GM18858 (cell line): Measurements from ENCODE around the gene LGALS8.
A peak's percentile ranks its signal among the peaks of the same experiment; 100 is the strongest.

Experiments used
- ATAC-seq: cut with Tn5 transposase; IDR thresholded peaks from one replicate; pipeline ENCODE4 v1.9.1; 2021; ENCODE audit not compliant: unreplicated experiment

LGALS8 gene

DNA sequence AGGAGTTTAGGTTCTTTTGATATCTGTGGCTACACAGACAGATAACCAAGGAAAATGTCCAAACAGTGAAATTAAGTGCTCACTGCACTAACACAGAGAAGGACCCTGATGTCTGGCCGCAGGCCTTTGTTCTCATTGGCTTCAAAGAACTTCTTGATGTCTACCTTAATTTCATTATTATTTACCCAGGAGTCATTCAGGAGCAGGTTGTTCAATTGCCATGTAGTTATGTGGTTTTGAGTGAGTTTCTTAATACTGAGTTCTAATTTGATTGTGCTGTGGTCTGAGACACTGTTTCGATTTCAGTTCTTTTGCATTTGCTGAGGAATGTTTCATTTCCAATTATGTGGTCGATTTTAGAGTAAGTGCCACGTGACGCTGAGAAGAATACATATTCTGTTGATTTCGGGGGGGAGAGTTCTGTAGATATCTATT is 15.2 kb upstream of the LGALS8 start:
- ATAC-seq = no peak

DNA sequence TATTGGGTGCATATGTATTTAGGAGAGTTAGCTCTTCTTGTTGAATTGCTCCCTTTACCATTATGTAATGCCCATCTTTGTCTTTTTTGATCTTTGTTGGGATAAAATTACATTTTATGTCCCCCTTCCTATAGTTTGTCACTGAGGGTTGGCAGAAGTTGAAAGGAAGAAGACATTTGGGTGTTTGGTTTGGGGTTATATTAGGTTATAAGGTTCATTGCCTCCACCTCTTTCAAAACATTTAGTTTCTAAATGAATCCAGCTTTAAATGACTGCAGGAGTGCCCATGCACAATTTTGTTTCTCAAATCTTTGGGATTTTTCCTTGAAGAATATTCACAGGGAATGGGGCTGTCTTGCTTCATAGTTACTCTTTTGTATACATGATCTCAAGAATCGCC is 14.6 kb upstream of the LGALS8 start:
- ATAC-seq = no peak

DNA sequence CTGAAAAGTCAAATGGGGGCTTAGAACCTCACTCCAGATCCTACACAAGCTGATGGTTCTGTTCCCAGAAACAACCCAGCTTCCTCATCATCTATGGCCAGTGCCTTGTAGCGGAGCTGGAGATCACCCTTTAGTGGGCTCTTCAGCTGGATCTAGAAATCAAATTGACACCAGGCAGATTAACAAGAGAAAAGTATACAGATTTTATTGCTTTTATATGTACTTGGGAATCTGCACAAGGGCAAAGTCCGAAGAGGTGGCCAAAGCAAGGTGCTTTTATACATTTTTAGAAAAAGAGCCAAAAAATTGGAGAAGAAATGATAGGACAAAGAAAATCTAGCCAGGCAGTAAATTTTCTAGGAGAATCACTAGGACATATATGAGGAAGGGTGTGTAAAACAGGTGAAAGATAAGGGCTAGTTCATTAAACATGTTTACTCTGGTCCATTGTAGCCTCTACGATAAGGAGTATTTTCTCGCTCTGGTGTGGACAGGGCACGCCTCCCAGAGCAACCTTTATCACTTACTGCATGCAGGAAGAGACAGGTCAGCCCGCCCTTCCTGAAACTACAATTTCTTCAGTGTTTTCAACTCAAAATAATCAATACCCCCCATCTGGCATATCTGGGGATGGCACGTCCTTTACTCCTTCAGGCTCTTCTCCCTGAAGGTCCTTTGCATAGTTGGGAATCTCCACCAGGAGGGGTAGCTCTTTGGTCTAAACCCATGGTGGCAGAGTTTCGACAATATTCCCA is 14.0 kb upstream of the LGALS8 start:
- ATAC-seq = no peak

DNA sequence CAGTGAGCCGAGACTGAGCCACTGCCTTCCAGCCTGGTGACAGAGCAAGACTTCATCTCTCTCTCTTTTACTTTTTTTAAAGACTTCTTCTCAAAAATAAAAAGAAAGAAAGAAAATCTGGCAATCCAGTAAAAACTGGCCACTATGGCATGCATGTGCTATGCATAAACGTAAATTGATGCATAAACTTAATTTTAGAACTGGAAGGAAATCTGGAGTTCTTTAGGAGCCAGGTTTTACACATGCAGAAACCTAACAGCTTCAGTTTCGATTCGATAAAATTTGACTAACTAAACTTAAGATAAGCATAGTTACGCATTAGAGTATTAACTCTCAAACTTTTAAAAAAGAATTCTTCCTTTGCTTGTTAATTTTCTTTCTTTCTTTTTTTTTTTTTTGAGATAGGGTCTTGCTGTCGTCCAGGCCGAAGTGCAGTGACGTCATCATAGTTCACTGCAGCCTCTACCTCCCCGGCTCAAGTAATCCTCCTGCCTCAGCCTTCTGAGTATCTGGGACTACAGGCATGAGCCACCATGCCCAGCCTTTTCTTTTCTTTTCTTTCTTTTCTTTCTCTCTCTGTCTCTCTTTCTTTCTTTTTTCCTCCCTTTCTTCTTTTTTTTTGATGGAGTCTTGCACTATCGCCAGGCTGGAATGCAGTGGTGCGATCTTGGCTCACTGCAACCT is 11.9 kb upstream of the LGALS8 start:
- ATAC-seq = no peak

DNA sequence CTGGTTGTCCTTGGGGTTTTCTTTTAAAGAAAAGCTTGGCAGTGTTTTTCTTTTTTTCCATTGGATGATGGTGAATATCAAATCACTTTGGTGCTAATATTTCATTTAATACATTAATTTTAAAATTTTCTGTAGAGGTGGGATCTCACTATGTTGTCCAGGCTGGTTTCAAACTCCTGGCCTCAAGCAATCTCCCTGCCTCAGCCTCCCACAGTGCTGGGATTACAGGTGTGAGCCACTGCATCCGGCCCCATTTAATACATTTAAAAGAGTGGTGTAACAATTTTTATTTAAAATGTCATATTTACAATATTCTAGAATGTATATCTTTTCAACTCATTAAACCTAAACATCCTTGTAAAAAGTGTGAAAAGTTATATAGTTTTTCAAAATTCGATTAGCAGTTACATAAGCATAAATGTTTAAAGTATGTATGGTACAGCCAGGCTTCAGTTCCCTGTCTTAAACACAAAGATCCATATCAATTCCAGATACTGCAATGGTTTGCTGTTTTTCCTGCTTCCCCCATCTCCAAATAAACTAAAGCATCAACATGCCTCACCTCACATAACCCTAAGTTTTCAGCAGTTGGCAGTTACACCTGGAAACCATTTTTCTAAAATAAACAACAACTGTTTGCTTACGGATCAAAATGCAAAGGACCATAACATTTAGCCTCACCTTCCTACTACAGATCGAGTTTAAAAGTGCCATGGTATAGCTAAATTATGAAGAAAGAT is 8.9 kb upstream of the LGALS8 start:
- no peak for ATAC-seq

DNA sequence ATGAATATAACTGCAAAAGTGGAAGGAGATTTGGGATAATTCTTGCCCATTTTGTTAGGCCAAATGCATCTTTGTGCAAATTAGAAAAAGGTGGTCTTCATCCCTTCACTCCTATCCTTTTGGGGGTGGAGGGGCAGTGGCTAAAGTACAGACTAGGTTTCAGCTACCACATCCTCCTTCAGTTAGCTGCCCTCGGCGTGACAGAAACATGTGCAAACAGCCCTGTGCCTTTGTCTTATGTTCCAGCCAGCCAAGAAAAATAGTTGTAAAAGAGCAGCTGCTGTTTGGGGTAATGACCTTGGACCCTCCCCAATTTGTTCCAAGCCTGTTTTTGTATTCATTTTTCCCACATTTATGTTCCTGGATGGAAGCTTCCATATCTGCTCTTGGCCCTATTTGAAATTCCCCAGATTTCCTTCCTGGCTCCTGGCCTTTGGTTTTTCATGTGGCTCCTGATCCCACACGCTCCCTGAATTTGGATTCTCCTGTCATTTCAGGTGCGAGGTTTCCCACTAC is 8.3 kb upstream of the LGALS8 start:
- ATAC-seq = no peak

DNA sequence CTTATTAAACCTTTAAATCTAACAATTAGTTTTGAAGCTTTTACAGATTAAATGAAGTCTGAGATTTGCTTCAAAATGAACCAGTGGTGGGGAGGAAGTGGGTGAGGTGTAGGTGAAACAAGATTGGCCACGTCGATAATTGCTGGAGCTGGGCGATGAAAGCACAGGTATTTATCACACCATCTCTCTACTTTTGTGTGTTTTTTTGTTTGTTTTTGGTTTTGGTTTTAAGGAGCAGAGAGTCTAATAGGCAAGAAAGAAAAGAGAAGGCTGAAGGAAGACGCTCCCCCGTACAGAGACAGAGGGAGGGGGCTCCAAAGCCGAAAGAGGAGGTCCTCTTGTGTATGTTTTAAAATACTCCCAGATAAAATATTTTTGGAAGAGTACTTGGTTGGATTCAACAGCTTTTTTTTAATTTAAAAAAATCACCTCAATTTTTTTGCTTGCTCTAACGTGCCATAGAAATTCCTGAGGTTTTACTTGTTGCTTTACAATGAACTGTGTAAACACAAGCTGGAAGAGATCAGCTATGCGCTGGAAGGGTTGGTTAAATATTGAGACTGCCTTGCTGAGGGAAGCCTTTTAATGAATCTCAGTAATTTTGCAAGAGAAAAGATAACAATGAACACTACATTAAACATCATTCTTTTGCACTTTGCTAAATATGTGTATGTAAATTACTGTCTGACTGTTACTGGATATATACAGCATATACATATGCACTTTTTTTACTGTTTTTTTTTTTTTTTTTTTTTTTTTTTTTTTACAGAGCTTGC is 6.7 kb upstream of the LGALS8 start:
- ATAC-seq = no peak

DNA sequence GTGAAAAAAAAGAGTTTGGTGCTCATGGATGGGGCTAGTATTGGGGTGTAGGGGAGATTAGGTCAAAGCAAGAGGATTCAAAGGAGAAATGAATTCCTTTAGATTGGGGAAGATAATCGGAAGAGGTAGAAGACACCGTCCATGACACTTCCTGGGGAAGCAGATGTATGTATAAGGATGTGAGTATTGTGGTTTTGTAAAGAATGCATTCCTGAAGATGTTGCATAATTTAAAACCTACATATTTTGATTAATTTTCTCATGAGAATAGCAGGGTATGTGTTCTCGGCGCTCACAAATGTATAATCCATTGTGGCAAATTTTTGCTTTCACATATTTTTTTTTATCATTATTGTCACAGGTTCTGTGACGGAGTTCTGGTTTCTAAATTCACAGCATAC is 5.5 kb upstream of the LGALS8 start:
- ATAC-seq = no peak

DNA sequence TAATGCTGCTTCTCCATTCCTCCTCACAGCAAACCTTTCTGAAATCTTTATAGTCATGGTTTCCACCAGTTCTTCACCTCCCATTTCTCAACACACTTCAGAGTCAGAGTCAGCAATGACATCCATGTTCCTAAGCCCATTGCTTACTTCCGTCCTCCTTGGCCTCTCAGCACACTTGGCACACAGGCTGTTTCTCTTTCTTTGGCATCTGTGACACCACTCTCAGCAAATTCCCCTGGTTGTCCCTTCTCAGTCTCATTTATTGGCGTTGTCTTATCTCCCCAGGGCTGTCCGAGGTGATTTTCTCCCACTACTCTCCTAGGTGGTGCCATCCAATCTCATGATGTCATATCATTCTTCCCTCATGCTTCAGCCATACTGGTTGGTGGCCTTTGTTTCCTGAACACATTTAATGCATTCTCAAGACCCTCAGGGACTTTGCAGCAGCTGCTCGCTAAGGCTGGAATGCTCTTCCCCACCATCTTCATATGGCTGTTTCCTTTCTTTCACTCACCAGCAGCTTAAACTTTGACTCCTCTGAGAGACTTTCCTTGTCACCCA is 3.3 kb upstream of the LGALS8 start:
- no peak for ATAC-seq

DNA sequence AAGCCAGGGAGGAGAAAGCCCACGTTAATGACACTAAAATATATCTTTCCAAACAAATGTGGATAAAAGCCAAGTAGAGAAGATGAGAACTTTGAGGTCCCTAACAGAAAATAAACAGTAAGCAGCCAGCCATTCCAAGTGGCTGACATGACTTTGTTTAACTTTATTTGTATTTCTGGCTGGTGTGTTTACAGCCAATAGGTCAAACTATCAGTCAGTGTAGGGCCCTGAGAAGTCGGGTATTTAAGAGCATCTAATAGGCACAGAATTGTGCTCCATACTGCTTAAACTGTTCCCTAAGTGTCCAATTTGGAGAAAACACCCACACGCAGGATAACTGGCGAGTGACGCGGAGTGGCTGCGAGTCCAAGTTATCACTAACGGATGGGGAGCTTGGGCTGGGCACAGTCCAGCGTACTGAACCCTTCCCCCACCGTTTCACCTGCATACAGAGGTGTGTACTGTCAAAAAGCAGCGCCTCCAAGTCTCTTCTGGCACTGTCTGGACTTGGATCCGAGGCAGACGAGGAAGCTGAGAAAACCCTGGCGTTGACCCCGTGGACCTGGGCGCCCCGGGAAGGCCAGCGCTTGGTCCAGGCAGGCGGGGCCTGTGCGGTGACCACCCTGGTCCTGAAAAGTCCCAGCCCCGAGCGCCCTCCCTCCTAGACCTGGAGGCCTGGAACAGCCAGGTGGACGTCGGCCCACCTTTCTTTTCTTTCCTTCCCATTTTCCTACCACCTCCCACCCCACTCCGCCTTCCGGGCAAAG is 662 bp upstream of the LGALS8 start:
- no peak for ATAC-seq

DNA sequence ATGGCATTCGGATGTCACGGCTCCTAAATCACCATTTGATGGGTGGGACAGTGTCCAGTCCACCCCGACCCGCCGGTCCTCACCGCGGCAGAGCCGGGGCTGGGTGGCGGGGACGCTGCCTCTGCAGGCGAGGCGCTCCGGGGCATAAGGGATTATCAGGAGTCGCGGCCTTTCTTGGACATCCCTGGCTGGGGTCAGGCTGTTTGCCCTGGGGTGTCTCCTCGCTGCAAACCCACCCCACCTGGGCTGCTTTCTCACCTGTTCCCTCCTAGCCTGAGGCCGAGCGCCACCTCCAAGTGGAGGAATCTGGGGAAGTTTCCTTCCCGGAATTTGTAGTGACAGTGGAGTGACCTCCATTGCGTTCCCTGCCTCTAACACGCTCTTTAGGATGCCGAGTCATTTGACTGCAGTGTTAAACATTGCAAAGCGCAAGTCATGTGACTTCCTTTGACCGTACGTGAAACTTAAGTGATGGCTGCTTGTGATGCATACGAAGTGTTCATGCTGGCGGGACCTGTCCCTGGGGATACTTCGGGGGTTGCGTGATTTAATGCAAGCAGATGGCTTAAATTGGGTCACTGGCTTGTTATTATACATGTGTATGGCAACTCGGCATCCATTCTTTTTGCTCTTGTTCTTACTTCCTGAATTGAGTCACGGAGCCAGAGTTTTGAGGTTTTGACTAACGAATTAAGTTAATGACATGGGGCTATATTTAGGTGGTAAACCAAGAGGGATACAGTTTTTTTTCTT is 536 bp downstream of the LGALS8 start:
- ATAC-seq = peak; percentile 91

DNA sequence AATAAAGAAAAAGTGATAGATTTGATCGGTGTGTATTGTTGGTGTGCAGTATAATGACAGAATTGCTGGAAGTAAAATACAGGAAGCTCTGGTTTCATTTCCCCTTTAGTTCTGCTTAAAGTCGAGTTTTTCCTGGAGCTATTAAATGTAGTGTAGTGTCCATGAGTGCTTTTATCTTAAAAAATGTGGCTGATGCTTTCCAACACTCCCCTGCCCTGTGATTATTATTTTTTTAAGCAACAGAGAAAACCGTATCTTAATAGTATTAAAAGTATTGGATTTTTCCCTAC is 1.1 kb downstream of the LGALS8 start:
- no peak for ATAC-seq

DNA sequence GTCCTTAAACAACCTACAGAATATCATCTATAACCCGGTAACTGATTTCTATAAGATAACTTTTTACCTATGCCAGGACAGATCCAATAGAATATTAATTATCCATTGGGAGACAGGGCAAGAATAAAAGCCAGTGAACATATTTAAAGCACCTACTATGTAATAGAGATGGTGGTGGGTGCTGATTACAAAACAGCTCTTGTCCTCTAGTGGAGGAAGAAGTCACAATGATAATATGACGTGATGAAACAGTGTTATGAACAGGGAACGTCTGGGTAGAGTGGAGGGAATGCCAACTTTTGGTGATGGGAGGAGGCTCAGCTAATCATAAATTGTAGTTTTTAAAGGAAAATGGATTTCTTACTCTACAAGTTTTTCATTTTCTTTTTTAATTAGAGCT is 2.3 kb downstream of the LGALS8 start:
- ATAC-seq = no peak

DNA sequence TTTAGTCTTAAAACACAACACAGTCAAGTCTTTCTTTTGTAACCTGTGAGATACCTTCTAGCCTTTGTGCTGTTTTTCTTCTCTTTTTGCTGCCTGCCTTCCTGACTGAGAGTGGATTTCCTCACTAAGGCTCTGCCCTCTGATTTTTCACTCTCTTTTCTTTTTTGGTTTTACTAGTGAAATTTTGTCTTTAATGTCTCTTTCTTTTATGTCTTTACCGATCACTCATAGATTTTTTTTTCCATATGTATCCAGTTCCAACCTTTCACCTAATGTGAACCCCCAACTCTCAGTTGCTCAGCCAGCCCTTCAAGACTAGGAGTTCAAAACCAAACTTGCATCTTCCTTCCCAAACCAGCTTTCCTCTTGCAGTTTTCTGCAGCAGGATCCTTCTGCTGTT is 6.5 kb downstream of the LGALS8 start:
- no peak for ATAC-seq

DNA sequence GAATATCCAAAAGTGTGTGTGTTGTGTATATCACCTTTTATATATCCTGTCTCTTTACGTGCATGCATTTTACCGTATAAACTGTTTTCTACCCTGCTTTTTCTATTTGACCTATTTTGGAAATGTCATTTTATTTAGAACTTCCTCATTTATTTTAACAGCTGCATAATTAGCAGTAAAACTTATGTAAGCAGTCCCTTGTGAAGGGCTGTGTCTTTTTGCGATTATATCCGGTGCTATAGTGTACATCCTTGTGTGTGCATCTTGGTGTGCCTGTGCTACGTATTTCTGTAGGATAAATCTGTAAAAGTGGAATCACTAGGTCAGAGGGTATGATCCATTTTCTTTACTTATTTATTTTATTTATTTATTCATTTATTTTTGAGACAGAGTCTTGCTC is 7.2 kb downstream of the LGALS8 start:
- ATAC-seq = no peak

DNA sequence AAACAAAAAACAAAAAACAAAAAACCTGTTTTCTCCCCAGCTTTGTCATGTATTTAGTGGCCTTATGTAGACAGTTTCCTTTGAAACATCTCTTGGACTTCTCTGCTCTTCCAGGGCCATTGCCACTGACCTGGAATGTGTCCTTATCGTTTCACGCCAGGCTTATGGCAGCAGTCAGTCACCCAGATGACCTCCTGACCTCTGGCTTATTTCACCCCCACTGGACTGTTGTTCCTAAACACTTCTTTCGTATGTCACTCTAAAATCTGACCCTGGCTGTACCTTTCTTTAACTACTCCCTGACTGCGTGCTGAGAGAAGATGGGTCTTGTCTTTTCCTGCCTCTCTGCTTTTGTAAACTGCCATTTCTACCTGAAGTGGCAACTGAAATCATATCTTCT is 9.1 kb downstream of the LGALS8 start:
- ATAC-seq = no peak

DNA sequence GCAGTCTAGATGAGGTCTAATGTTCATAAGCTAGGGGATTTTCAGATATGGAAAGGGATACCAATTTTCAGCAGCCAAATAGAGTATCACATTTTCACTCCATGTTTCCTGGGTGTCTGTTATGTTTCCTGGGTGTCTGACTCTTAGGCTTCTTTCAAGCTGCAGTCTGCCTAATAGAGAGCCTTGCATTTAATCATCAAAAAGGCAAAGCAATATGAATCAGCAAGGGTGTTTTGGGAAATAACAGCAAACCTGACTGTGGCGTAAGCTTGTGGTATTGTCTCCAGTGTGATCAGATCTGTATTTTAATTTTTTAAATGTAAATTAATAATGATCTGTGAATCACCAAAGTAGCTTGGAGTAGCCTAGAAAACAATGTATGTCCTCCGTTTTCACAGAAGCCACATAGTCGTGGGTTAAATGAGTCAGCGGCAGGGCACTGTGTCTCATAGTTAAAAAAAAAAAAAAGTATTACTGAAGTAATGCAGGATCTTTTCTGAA is 10.4 kb downstream of the LGALS8 start:
- ATAC-seq = no peak

DNA sequence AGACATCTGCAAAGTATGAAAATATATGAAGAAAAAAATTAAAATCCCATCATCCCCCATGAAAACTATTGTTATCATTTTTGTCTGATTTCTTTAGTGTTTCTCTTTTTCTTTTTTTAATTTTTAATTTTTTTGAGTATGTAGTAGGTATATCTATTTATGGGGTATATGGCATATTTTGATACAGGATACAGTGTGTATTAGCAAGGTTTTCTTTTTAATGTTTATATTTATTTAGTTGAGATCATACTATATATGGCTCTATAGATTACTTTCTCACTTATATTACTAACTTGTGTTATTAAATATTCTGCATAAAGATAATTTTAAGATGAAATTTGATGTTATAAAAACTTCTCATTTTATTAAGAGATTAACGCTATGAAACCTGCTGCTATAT is 11.4 kb downstream of the LGALS8 start:
- ATAC-seq = no peak

DNA sequence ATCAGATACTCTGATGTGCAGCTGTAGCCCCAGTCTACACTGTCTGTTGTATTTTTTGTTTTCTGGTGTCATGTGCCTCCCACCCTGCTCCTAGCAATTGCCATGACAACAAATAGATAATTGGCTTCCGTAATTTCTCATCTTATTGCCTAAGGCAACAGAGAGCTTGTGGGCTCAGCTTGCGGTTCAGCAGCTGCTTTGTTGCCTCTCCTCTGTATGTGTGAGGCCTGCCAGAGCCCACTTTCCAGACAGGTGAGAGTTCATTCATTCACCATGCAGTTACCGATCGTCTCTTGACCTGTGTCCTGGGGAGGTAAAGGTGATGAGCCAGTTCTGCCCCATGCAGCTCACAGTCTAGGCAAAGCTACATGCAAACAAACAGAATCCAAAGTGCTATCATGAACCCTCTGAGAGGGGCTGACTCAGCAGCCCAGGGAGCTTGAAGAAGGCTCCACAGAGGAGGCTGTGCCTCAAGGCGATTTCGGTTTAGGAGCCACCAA is 11.9 kb downstream of the LGALS8 start:
- no peak for ATAC-seq
